WTC11 (cell line): ENCODE data around the gene FNBP1L. TPM values are rescaled to one million over a fixed set of nuclear protein-coding genes. Genes with fewer than 3 reads are reported as not detected.

Source experiments
- ATAC-seq: fragments of 200-7000 bp; cut with Tn5 transposase; 2 replicates; pipeline ENCODE4 v1.10.0; 2021; ENCODE audit warnings: mild to moderate bottlenecking, moderate library complexity
- CTCF ChIA-PET: fragments of 300-600 bp; sonication (Branson Sonifier 250); formaldehyde crosslinking; loops from one replicate; lab custom pipeline; 2021; ENCODE audit warnings: antibody characterized with exemption; lab: Charles Lee
- POLR2A ChIA-PET: fragments of 350-600 bp; sonication (Branson Sonifier 250); formaldehyde crosslinking; loops from one replicate; lab custom pipeline; 2021; ENCODE audit warnings: antibody characterized with exemption; lab: Charles Lee
- DNase-seq: peaks from one replicate; pipeline ENCODE4 v3.0.0; 2021; ENCODE audit warnings: low spot score
- H3K27ac Mint-ChIP-seq: 2 replicates; pipeline ENCODE4 v1.8.0; 2021; ENCODE audit warnings: mixed read lengths
- H3K27me3 Mint-ChIP-seq: 2 replicates; pipeline ENCODE4 v1.8.0; 2021; ENCODE audit warnings: low read depth, mild to moderate bottlenecking, moderate library complexity, mixed read lengths
- H3K36me3 Mint-ChIP-seq: 2 replicates; pipeline ENCODE4 v1.8.0; 2021; ENCODE audit warnings: mixed read lengths
- H3K4me1 Mint-ChIP-seq: 2 replicates; pipeline ENCODE4 v1.8.0; 2022; ENCODE audit warnings: mixed read lengths
- H3K4me3 Mint-ChIP-seq: 2 replicates; pipeline ENCODE4 v1.8.0; 2021; ENCODE audit warnings: mild to moderate bottlenecking, moderate library complexity, mixed read lengths
- H3K9me3 Mint-ChIP-seq: 2 replicates; pipeline ENCODE4 v1.8.0; 2021; ENCODE audit warnings: mixed read lengths
- AR ChIP-seq: fragments of 250-450 bp; sonication (Bioruptor Pico); IDR thresholded peaks from 2 replicates; pipeline ENCODE4 v1.9.0; 2021; ENCODE audit warnings: mild to moderate bottlenecking
- CDX4 ChIP-seq: fragments of 250-450 bp; sonication (Bioruptor Pico); IDR thresholded peaks from 2 replicates; pipeline ENCODE4 v1.9.0; 2021; ENCODE audit warnings: moderate library complexity, mild to moderate bottlenecking, inconsistent platforms, borderline replicate concordance
- FOXP4 ChIP-seq: sonication (generic); formaldehyde crosslinking; IDR thresholded peaks from 2 replicates; pipeline ENCODE4 v1.8.0; 2022; ENCODE audit warnings: mild to moderate bottlenecking, missing genetic modification reagents
- GRHL2 ChIP-seq: fragments of 250-450 bp; sonication (Bioruptor Pico); IDR thresholded peaks from 2 replicates; pipeline ENCODE4 v1.8.0; 2022; ENCODE audit warnings: mild to moderate bottlenecking, moderate library complexity; ENCODE audit not compliant: insufficient replicate concordance, severe bottlenecking
- IRF1 ChIP-seq: sonication (generic); formaldehyde crosslinking; IDR thresholded peaks from 2 replicates; pipeline ENCODE4 v1.8.0; 2023; ENCODE audit warnings: missing genetic modification reagents
- JUN ChIP-seq: sonication (generic); formaldehyde crosslinking; IDR thresholded peaks from 2 replicates; pipeline ENCODE4 v1.8.0; 2023; ENCODE audit warnings: mild to moderate bottlenecking, missing genetic modification reagents
- MAX ChIP-seq: sonication (generic); formaldehyde crosslinking; IDR thresholded peaks from 2 replicates; pipeline ENCODE4 v1.8.0; 2022; ENCODE audit warnings: mild to moderate bottlenecking, missing genetic modification reagents
- NR3C1 ChIP-seq: sonication (generic); formaldehyde crosslinking; conservative IDR thresholded peaks from 2 replicates; pipeline ENCODE4 v1.8.1; 2023; ENCODE audit warnings: low read depth, mild to moderate bottlenecking, missing genetic modification reagents
- RORB ChIP-seq: fragments of 250-450 bp; sonication (Bioruptor Pico); IDR thresholded peaks from 2 replicates; pipeline ENCODE4 v1.9.0; 2021; ENCODE audit warnings: mild to moderate bottlenecking
- STAT6 ChIP-seq: sonication (generic); formaldehyde crosslinking; conservative IDR thresholded peaks from 2 replicates; pipeline ENCODE4 v1.8.1; 2023; ENCODE audit warnings: mild to moderate bottlenecking, low read depth, missing genetic modification reagents, moderate library complexity
- ZBTB21 ChIP-seq: sonication (generic); formaldehyde crosslinking; IDR thresholded peaks from 2 replicates; pipeline ENCODE4 v1.8.1; 2023; ENCODE audit warnings: mild to moderate bottlenecking, missing genetic modification reagents, borderline replicate concordance
- ZNF232 ChIP-seq: sonication (generic); formaldehyde crosslinking; IDR thresholded peaks from 2 replicates; pipeline ENCODE4 v1.8.0; 2022; ENCODE audit warnings: mild to moderate bottlenecking, missing genetic modification reagents
- ZNF263 ChIP-seq: sonication (generic); formaldehyde crosslinking; IDR thresholded peaks from 2 replicates; pipeline ENCODE4 v1.8.1; 2022; ENCODE audit warnings: low read depth, mild to moderate bottlenecking, moderate library complexity, missing genetic modification reagents
- ZNF317 ChIP-seq: sonication (generic); formaldehyde crosslinking; IDR thresholded peaks from 2 replicates; pipeline ENCODE4 v1.8.1; 2023; ENCODE audit warnings: low read depth, mild to moderate bottlenecking, moderate library complexity, missing genetic modification reagents, borderline replicate concordance
- ZNF512 ChIP-seq: sonication (generic); formaldehyde crosslinking; IDR thresholded peaks from 2 replicates; pipeline ENCODE4 v1.8.1; 2022; ENCODE audit warnings: missing genetic modification reagents, borderline replicate concordance
- total RNA-seq: library from RNA; stranded (reverse); gene quantifications from 3 replicates; pipeline ENCODE4 v1.2.3, GENCODE V29; 2021

The FNBP1L gene
- total RNA-seq, 1 experiment from 2014 or later: 79.1 TPM

GRCh38 chr1:93427656-93428055 is 20.3 kb upstream of the FNBP1L start:
- ATAC-seq: no peak
- CTCF ChIA-PET: interaction anchor here (1.0 kb wide), 1 partner anchor 598 kb away, joined by 4 read pairs; no protein-coding TSS in a partner anchor
- TF ChIP-seq JUN (no peak), ZNF263 (no peak), ZNF317 (CRISPR knock-in tag) (no peak), CDX4 (CRISPR knock-in tag) (no peak), MAX (CRISPR knock-in tag) (no peak), FOXP4 (CRISPR knock-in tag) (no peak), AR (no peak), ZNF232 (CRISPR knock-in tag) (no peak), GRHL2 (no peak), ZBTB21 (no peak), ZNF512 (CRISPR knock-in tag) (no peak), NR3C1 (no peak), RORB (CRISPR knock-in tag) (no peak), IRF1 (CRISPR knock-in tag) (no peak), STAT6 (CRISPR knock-in tag) (no peak)
- TF ChIP-seq, all 79 proteins: peak for 0
- Mint-ChIP-seq H3K36me3 (peaks cover 2% of the 10 kb centered on the region), H3K4me3 (no peak overlapping the region), H3K4me1 (no peaks in the 10 kb centered on the region), H3K9me3 (peaks cover 16% of the 10 kb centered on the region), H3K27me3 (no peaks in the 10 kb centered on the region), H3K27ac (no peak overlapping the region)
- DNase-seq: no peak
- POLR2A ChIA-PET: no interaction called here
